A549 treated with DMSO at 1 μM for 4 hours (cell line): ENCODE measurements around the gene MSH2. TPM values are rescaled to one million over a fixed set of nuclear protein-coding genes. Genes with fewer than 3 reads are reported as not detected.

Source experiments
- total RNA-seq: library from RNA; stranded (reverse); fragments of 200-300 nt; extraction: Qiagen RNA extraction; gene quantifications from 5 replicates; pipeline ENCODE4 v1.2.3, GENCODE V29; 2022; ENCODE audit warnings: low read depth

MSH2 gene
- total RNA-seq: 41.5 to 51.6 TPM (median 47.8 TPM) in 5 replicates

DNA sequence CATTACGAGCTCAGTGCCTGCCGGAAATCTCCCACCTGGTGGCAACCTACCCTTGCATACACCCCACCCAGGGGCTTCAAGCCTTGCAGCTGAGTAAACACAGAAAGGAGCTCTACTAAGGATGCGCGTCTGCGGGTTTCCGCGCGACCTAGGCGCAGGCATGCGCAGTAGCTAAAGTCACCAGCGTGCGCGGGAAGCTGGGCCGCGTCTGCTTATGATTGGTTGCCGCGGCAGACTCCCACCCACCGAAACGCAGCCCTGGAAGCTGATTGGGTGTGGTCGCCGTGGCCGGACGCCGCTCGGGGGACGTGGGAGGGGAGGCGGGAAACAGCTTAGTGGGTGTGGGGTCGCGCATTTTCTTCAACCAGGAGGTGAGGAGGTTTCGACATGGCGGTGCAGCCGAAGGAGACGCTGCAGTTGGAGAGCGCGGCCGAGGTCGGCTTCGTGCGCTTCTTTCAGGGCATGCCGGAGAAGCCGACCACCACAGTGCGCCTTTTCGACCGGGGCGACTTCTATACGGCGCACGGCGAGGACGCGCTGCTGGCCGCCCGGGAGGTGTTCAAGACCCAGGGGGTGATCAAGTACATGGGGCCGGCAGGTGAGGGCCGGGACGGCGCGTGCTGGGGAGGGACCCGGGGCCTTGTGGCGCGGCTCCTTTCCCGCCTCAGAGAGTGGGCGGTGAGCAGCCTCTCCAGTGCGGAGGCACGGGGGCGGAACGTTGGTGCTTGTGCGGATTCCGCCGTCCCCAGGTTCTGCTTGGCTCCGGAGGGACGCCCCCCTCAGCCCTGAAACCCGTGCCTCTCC lies at the start of gene MSH2:
Gene MSH2, plus strand, starts transcription at position 352 of the 804 bp plus-strand sequence. Its CDS starts 36 bp downstream, at position 388.

Other genes starting within 250 kb of the MSH2 start
- not detected in 5 replicates for gene STPG4, start 247.8 kb upstream of the MSH2 start, total RNA-seq
- 930 to 1,074 TPM (median 1,011 TPM) in 5 replicates for gene CALM2, start 226.6 kb upstream of the MSH2 start, total RNA-seq
- gene EPCAM, start 33.8 kb upstream of the MSH2 start, total RNA-seq: 4.2 to 5.3 TPM (median 4.6 TPM) in 5 replicates
- 0.02 to 0.04 TPM (median 0.03 TPM) in 3 of 5 replicates, not detected in the others for gene KCNK12, start 167.8 kb downstream of the MSH2 start, total RNA-seq